ENCODE results near the gene CIITA. TPM values are rescaled to one million over a fixed set of nuclear protein-coding genes. Genes with fewer than 3 reads are reported as not detected.
"Not testable (repeated sequence)": the region's sequence is repeated elsewhere in the genome, so short reads cannot be mapped to it uniquely, and the experiment has no call there.

Gene CIITA, protein sequence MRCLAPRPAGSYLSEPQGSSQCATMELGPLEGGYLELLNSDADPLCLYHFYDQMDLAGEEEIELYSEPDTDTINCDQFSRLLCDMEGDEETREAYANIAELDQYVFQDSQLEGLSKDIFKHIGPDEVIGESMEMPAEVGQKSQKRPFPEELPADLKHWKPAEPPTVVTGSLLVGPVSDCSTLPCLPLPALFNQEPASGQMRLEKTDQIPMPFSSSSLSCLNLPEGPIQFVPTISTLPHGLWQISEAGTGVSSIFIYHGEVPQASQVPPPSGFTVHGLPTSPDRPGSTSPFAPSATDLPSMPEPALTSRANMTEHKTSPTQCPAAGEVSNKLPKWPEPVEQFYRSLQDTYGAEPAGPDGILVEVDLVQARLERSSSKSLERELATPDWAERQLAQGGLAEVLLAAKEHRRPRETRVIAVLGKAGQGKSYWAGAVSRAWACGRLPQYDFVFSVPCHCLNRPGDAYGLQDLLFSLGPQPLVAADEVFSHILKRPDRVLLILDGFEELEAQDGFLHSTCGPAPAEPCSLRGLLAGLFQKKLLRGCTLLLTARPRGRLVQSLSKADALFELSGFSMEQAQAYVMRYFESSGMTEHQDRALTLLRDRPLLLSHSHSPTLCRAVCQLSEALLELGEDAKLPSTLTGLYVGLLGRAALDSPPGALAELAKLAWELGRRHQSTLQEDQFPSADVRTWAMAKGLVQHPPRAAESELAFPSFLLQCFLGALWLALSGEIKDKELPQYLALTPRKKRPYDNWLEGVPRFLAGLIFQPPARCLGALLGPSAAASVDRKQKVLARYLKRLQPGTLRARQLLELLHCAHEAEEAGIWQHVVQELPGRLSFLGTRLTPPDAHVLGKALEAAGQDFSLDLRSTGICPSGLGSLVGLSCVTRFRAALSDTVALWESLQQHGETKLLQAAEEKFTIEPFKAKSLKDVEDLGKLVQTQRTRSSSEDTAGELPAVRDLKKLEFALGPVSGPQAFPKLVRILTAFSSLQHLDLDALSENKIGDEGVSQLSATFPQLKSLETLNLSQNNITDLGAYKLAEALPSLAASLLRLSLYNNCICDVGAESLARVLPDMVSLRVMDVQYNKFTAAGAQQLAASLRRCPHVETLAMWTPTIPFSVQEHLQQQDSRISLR
- total RNA-seq: 10 to 100 TPM; 11.7 to 16.0 TPM

DNA sequence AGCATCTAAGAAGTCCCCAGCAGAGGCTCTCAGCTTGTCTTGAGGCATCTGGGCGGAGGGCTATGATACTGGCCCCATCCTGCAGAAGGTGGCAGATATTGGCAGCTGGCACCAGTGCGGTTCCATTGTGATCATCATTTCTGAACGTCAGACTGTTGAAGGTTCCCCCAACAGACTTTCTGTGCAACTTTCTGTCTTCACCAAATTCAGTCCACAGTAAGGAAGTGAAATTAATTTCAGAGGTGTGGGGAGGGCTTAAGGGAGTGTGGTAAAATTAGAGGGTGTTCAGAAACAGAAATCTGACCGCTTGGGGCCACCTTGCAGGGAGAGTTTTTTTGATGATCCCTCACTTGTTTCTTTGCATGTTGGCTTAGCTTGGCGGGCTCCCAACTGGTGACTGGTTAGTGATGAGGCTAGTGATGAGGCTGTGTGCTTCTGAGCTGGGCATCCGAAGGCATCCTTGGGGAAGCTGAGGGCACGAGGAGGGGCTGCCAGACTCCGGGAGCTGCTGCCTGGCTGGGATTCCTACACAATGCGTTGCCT, at the start of gene CIITA:
CIITA (plus strand) TSS at position 404 of the 543 bp plus-strand sequence; CDS start at position 533, 129 bp downstream.
- H3K27me3 ChIP-seq (replicated peaks; ENCODE audit: insufficient read depth): no peaks in the 10 kb centered on the region
- no peak within 1 kb of the TSS for H3K4me3 ChIP-seq
- DNase-seq (ENCODE audit: low spot score): no peak
- WGBS: 42% methylated on average over 9 of the region's 9 CpGs
- intact Hi-C loops (cut with DNase I): loop anchor here (5.0 kb wide), 1 partner anchor 50 kb away; no protein-coding TSS in a partner anchor
- TF ChIP-seq, protein P1, sequence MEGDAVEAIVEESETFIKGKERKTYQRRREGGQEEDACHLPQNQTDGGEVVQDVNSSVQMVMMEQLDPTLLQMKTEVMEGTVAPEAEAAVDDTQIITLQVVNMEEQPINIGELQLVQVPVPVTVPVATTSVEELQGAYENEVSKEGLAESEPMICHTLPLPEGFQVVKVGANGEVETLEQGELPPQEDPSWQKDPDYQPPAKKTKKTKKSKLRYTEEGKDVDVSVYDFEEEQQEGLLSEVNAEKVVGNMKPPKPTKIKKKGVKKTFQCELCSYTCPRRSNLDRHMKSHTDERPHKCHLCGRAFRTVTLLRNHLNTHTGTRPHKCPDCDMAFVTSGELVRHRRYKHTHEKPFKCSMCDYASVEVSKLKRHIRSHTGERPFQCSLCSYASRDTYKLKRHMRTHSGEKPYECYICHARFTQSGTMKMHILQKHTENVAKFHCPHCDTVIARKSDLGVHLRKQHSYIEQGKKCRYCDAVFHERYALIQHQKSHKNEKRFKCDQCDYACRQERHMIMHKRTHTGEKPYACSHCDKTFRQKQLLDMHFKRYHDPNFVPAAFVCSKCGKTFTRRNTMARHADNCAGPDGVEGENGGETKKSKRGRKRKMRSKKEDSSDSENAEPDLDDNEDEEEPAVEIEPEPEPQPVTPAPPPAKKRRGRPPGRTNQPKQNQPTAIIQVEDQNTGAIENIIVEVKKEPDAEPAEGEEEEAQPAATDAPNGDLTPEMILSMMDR (IDR thresholded peaks at IDR 0.05): no peak
- TF ChIP-seq POLR2A (IDR thresholded peaks at IDR 0.05) (no peak), POLR2AphosphoS5 (IDR thresholded peaks at IDR 0.05) (no peak)
- H3K4me1 ChIP-seq (replicated peaks): no peaks in the 10 kb centered on the region
- no peaks in the 10 kb centered on the region for H3K9me3 ChIP-seq
- H3K27ac ChIP-seq: no peak within 1 kb of the TSS
- H3K36me3 ChIP-seq: no peaks in the 10 kb centered on the region

DNA sequence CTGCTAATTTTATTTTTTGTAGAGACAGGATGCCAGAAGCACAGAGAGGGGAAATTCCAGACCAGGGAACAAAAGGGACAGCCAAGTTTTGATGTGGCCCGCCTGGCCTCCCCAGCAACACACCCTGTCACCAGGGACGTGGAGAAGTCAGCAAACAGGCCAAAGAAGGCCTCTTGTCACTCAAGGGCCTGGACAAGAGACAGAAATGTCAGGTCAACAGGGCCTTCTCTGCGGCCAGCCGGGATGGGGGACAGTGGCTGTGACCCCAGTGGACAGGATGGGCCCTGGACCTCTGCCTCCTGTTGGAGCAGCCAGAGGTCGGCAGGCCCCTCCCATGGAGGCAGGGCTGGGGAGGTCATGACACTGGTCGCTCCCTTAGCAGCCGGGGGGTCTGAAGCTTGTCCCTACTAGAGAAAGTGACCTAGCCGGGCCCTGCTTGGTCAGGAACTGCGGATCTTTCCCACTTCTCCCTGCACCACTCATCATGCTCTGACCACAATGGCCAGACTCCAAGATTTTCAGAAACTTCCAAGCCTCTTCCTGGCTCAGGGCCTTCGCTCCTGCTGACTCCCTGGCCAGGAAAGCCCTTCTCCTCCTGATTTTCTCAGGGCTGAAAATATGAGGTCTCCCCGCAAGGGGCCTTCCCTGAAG, 49.2 kb upstream of the CIITA start:
- TF ChIP-seq, protein P1 (IDR thresholded peaks at IDR 0.05): no peak
- TF ChIP-seq POLR2AphosphoS5 (IDR thresholded peaks at IDR 0.05): peak; percentile 13
- no peak for TF ChIP-seq POLR2A (IDR thresholded peaks at IDR 0.05)
- Histone ChIP-seq H3K27ac (peak overlapping the region; percentile 82 to 85), H3K4me1 (replicated peaks) (peaks cover 17% of the 10 kb centered on the region), H3K9me3 (no peaks in the 10 kb centered on the region), H3K27me3 (replicated peaks; ENCODE audit: insufficient read depth) (no peaks in the 10 kb centered on the region), H3K36me3 (no peaks in the 10 kb centered on the region), H3K4me3 (no peak overlapping the region)
- intact Hi-C loops (cut with DNase I): loop anchor here (5.0 kb wide), 2 partner anchors 49 to 86 kb away; partner anchors contain the start of genes CIITA and NUBP1
- peak; percentile 56 for DNase-seq (ENCODE audit: low spot score)
- WGBS: 26% methylated on average over 11 of the region's 11 CpGs

DNA sequence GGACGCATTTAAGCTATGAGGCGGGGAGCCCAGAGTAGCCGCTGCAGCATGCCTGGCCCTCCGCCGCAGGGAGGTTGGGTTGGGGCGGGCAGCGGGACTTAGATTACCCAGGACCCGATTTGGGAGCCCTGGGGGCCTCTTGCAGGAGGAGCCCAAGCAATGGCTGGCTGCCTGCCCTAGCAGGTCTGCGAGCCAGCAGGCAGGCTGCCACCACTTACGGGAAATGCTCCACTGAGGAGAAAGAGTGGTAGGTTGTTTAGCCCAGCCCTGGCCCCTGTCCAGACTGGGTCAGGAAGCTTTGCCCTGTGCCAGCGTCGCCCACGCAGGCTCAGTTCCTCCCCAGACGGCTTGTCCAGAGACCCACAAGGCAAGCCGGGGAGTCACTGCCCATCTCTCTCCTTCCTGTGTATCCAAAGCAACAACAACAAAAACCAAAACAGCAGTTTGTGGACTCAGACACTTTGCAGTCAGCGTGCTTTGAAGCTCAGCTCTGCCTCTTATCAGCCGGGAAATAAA, 48.1 kb upstream of the CIITA start:
- Histone ChIP-seq H3K27ac (peak overlapping the region; percentile 82 to 85), H3K4me1 (replicated peaks) (peaks cover 17% of the 10 kb centered on the region), H3K9me3 (no peaks in the 10 kb centered on the region), H3K27me3 (replicated peaks; ENCODE audit: insufficient read depth) (no peaks in the 10 kb centered on the region), H3K36me3 (no peaks in the 10 kb centered on the region), H3K4me3 (no peak overlapping the region)
- 2% methylated on average over 17 of the region's 17 CpGs for WGBS
- peak; percentile 87 for DNase-seq (ENCODE audit: low spot score)
- TF ChIP-seq, protein P1 (IDR thresholded peaks at IDR 0.05): no peak
- TF ChIP-seq POLR2AphosphoS5 (IDR thresholded peaks at IDR 0.05): peak; percentile 86
- intact Hi-C loops (cut with DNase I): loop anchor here (5.0 kb wide), 2 partner anchors 48 to 87 kb away; partner anchors contain the start of genes CIITA and NUBP1

DNA sequence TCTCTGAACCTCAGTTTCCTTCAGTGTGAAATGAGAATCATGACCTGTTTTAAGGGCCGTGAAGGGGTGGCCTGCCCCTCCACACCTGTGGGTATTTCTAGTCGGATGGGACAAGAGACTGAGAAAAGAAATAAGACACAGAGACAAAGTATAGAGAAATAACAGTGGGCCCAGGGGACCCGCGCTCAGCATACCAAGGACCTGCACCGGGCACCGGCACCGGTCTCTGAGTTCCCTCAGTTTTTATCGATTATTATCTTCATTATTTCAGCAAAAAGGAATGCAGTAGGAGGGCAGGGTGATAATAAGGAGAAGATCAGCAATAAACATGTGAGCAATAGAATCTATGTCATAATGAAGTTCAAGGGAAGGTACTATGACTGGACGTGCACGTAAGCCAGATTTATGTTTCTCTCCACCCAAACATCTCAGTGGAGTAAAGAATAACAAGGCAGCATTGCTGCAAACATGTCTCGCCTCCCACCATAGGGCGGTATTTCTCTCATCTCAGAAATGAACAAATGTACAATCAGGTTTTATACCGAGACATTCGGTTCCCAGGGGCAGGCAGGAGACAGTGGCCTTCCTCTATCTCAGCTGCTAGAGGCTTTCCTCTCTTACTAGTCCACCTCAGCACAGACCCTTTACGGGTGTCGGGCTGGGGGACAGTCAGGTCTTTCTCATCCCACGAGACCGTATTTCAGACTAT, 47.5 kb upstream of the CIITA start:
- H3K9me3 ChIP-seq; DNase-seq (ENCODE audit: low spot score); H3K4me3 ChIP-seq; H3K36me3 ChIP-seq; H3K27me3 ChIP-seq (replicated peaks; ENCODE audit: insufficient read depth): not testable (repeated sequence)
- WGBS: 37% methylated on average over 18 of the region's 18 CpGs
- peak overlapping the region; percentile 82 to 85 for H3K27ac ChIP-seq
- intact Hi-C loops (cut with DNase I): loop anchor here (5.0 kb wide), 2 partner anchors 48 to 87 kb away; partner anchors contain the start of genes CIITA and NUBP1
- H3K4me1 ChIP-seq (replicated peaks): peaks cover 17% of the 10 kb centered on the region

DNA sequence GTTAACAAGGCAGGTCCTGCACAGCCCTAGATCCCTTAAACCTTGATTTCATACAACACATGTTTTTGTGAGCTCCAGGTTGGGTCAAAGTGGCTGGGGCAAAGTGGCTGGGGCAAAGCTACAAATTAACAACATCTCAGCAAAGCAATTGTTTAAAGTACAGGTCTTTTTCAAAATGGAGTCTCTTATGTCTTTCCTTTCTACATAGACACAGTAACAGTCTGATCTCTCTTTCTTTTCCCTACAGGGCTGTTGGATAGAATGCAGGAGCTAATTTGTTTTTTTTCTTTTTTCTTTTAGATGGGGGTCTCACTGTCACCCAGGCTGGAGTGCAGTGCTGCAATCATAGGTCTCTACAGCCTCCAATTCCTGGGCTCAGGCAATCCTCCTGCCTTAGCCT, 46.8 kb upstream of the CIITA start:
- DNase-seq (ENCODE audit: low spot score); H3K27me3 ChIP-seq (replicated peaks; ENCODE audit: insufficient read depth); H3K4me3 ChIP-seq; H3K27ac ChIP-seq; intact Hi-C loops (cut with DNase I); H3K9me3 ChIP-seq; H3K36me3 ChIP-seq: not testable (repeated sequence)
- peaks cover 17% of the 10 kb centered on the region for H3K4me1 ChIP-seq (replicated peaks)
